HG03139 (cell line): ENCODE results near the gene LMOD3.
A peak's percentile ranks its signal among the peaks of the same experiment; 100 is the strongest.

Source experiments
- ATAC-seq: cut with Tn5 transposase; IDR thresholded peaks from one replicate; pipeline ENCODE4 v1.9.1; 2021; ENCODE audit not compliant: unreplicated experiment

Gene LMOD3

GRCh38 chr3:69126216-69126615 is 3.8 kb upstream of the LMOD3 start:
- ATAC-seq = no peak

GRCh38 chr3:69121950-69122349 is 445 bp downstream of the LMOD3 start:
- no peak for ATAC-seq

GRCh38 chr3:69121513-69121912 is 882 bp downstream of the LMOD3 start:
- ATAC-seq = no peak

- ATAC-seq = peak; percentile 76
These were observed 1.4 kb downstream of the LMOD3 start for GRCh38 chr3:69120879-69121464.

GRCh38 chr3:69119681-69120080 is 2.7 kb downstream of the LMOD3 start:
- ATAC-seq = no peak

- no peak for ATAC-seq
These were observed 3.3 kb downstream of the LMOD3 start for GRCh38 chr3:69119138-69119537.

- no peak for ATAC-seq
These were observed 3.8 kb downstream of the LMOD3 start for GRCh38 chr3:69118555-69118954.

- no peak for ATAC-seq
These were observed 5.5 kb downstream of the LMOD3 start for GRCh38 chr3:69116897-69117296.

GRCh38 chr3:69116162-69116561 is 6.2 kb downstream of the LMOD3 start:
- no peak for ATAC-seq

GRCh38 chr3:69115731-69116130 is 6.7 kb downstream of the LMOD3 start:
- no peak for ATAC-seq

- ATAC-seq = no peak
These were observed 8.9 kb downstream of the LMOD3 start for GRCh38 chr3:69113536-69113935.

GRCh38 chr3:69110941-69111546 is 11.4 kb downstream of the LMOD3 start:
- ATAC-seq = no peak

GRCh38 chr3:69108811-69109210 is 13.6 kb downstream of the LMOD3 start:
- no peak for ATAC-seq

GRCh38 chr3:69107841-69108240 is 14.6 kb downstream of the LMOD3 start:
- ATAC-seq = no peak

- ATAC-seq = no peak
These were observed 17.1 kb downstream of the LMOD3 start for GRCh38 chr3:69105320-69105719.

GRCh38 chr3:69104586-69104985 is 17.8 kb downstream of the LMOD3 start:
- no peak for ATAC-seq

GRCh38 chr3:69103123-69103522 is 19.3 kb downstream of the LMOD3 start:
- no peak for ATAC-seq

- ATAC-seq = no peak
These were observed 20.0 kb downstream of the LMOD3 start for GRCh38 chr3:69102384-69102783.

- ATAC-seq = no peak
These were observed 22.8 kb downstream of the LMOD3 start for GRCh38 chr3:69099576-69099975.

- ATAC-seq = no peak
These were observed 24.8 kb downstream of the LMOD3 start for GRCh38 chr3:69097407-69098086.

- ATAC-seq = no peak
These were observed 26.1 kb downstream of the LMOD3 start for GRCh38 chr3:69096299-69096698.

GRCh38 chr3:69095636-69096035 is 26.8 kb downstream of the LMOD3 start:
- ATAC-seq = no peak
